H9 (cell line): ENCODE data around the gene CEP83. TPM values are rescaled to one million over a fixed set of nuclear protein-coding genes. Genes with fewer than 3 reads are reported as not detected.

ENCODE experiments used
- DNase-seq: peaks from one replicate; pipeline ENCODE4 v3.0.0-alpha.2; 2017
- H2AFZ ChIP-seq: one replicate; pipeline ENCODE4 v1.6.1; 2013; ENCODE audit warnings: mild to moderate bottlenecking, low read length, control low read depth, moderate library complexity
- H2AK5ac ChIP-seq: 2 replicates; pipeline ENCODE4 v1.6.1; 2013; ENCODE audit warnings: low read length, control low read depth, mixed read lengths; ENCODE audit not compliant: insufficient read length
- H2BK120ac ChIP-seq: one replicate; pipeline ENCODE4 v1.6.1; 2013; ENCODE audit warnings: low read depth, mild to moderate bottlenecking, low read length, control low read depth, inconsistent platforms; ENCODE audit not compliant: poor library complexity, severe bottlenecking
- H2BK12ac ChIP-seq: 2 replicates; pipeline ENCODE4 v1.6.1; 2013; ENCODE audit warnings: low read length, control low read depth, mixed read lengths, low read depth; ENCODE audit not compliant: insufficient read length
- H2BK15ac ChIP-seq: 2 replicates; pipeline ENCODE4 v1.6.1; 2013; ENCODE audit warnings: low read depth, low read length, control low read depth
- H2BK20ac ChIP-seq: one replicate; pipeline ENCODE4 v1.6.1; 2013; ENCODE audit warnings: low read depth, mild to moderate bottlenecking, low read length, control low read depth, inconsistent platforms; ENCODE audit not compliant: poor library complexity, severe bottlenecking
- H2BK5ac ChIP-seq: 2 replicates; pipeline ENCODE4 v1.6.1; 2013; ENCODE audit warnings: low read length, control low read depth, mixed read lengths; ENCODE audit not compliant: insufficient read length
- H3K14ac ChIP-seq: 2 replicates; pipeline ENCODE4 v1.6.1; 2013; ENCODE audit warnings: low read length, control low read depth; ENCODE audit not compliant: insufficient read depth
- H3K18ac ChIP-seq: 2 replicates; pipeline ENCODE4 v1.6.1; 2013; ENCODE audit warnings: low read depth, mild to moderate bottlenecking, mixed read lengths, low read length, control low read depth; ENCODE audit not compliant: insufficient read length
- H3K23ac ChIP-seq: 2 replicates; pipeline ENCODE4 v1.6.1; 2013; ENCODE audit warnings: low read length, control low read depth, mixed read lengths, low read depth; ENCODE audit not compliant: insufficient read length
- H3K23me2 ChIP-seq: 2 replicates; pipeline ENCODE4 v1.6.1; 2013; ENCODE audit warnings: low read depth, mild to moderate bottlenecking, mixed read lengths, low read length, control low read depth; ENCODE audit not compliant: insufficient read length, poor library complexity, severe bottlenecking
- H3K27ac ChIP-seq: 2 replicates; pipeline ENCODE4 v1.5.1; 2013; ENCODE audit warnings: low read length, control low read depth, mixed read lengths, low read depth; ENCODE audit not compliant: insufficient read length
- H3K27me3 ChIP-seq: 2 replicates; pipeline ENCODE4 v1.6.1; 2013; ENCODE audit warnings: low read length, control low read depth, inconsistent platforms; ENCODE audit not compliant: insufficient read depth
- H3K4ac ChIP-seq: 2 replicates; pipeline ENCODE4 v1.6.1; 2013; ENCODE audit warnings: low read depth, mild to moderate bottlenecking, control low read depth, inconsistent platforms, low read length, moderate library complexity
- H3K4me1 ChIP-seq: 2 replicates; pipeline ENCODE4 v1.6.1; 2013; ENCODE audit warnings: low read length, control low read depth, inconsistent platforms; ENCODE audit not compliant: insufficient read depth
- H3K4me2 ChIP-seq: 2 replicates; pipeline ENCODE4 v1.6.1; 2013; ENCODE audit warnings: low read length, control low read depth, mixed read lengths; ENCODE audit not compliant: insufficient read length, insufficient read depth
- H3K56ac ChIP-seq: 2 replicates; pipeline ENCODE4 v1.6.1; 2013; ENCODE audit warnings: low read depth, mild to moderate bottlenecking, mixed read lengths, low read length, control low read depth; ENCODE audit not compliant: insufficient read length
- H3K79me1 ChIP-seq: 2 replicates; pipeline ENCODE4 v1.6.1; 2013; ENCODE audit warnings: low read depth, mild to moderate bottlenecking, moderate library complexity, low read length, control low read depth, inconsistent platforms; ENCODE audit not compliant: insufficient read depth, poor library complexity, severe bottlenecking
- H3K79me2 ChIP-seq: 2 replicates; pipeline ENCODE4 v1.6.1; 2013; ENCODE audit warnings: low read length, control low read depth, inconsistent platforms; ENCODE audit not compliant: insufficient read depth
- H3K9ac ChIP-seq: 2 replicates; pipeline ENCODE4 v1.6.1; 2013; ENCODE audit warnings: low read length, control low read depth, mixed read lengths; ENCODE audit not compliant: insufficient read length; ENCODE audit errors: extremely low read depth
- H3K9me3 ChIP-seq: one replicate; pipeline ENCODE4 v1.6.1; 2013; ENCODE audit warnings: low read depth, low read length, inconsistent platforms; ENCODE audit not compliant: control insufficient read depth
- H3T11ph ChIP-seq: one replicate; pipeline ENCODE4 v1.6.1; 2013; ENCODE audit warnings: mild to moderate bottlenecking, low read length, control low read depth, inconsistent platforms
- H4K20me1 ChIP-seq: one replicate; pipeline ENCODE4 v1.6.1; 2013; ENCODE audit not compliant: control insufficient read depth, insufficient read length, insufficient read depth
- H4K5ac ChIP-seq: 2 replicates; pipeline ENCODE4 v1.6.1; 2013; ENCODE audit warnings: low read depth, mild to moderate bottlenecking, mixed read lengths, low read length, control low read depth; ENCODE audit not compliant: insufficient read length
- H4K8ac ChIP-seq: replicated peaks from 2 replicates; pipeline ENCODE4 v1.6.1; 2013; ENCODE audit warnings: low read length, control low read depth, mixed read lengths, low read depth; ENCODE audit not compliant: insufficient read length
- H4K91ac ChIP-seq: 2 replicates; pipeline ENCODE4 v1.6.1; 2013; ENCODE audit warnings: low read depth, mild to moderate bottlenecking, moderate library complexity, mixed read lengths, low read length, control low read depth; ENCODE audit not compliant: insufficient read length
- H3K27ac Mint-ChIP-seq, 3 experiments: 2 replicates in 2 of 3; 3 replicates in 1 of 3; pipeline ENCODE4 v1.8.0; 2020 to 2021; ENCODE audit warnings: mixed read lengths in 3 of 3, mild to moderate bottlenecking in 1 of 3, moderate library complexity in 1 of 3
- H3K27me3 Mint-ChIP-seq: 2 replicates; pipeline ENCODE4 v1.8.0; 2021; ENCODE audit warnings: low read depth, mild to moderate bottlenecking, moderate library complexity, mixed read lengths
- H3K36me3 Mint-ChIP-seq, 3 experiments: 2 replicates in 2 of 3; 3 replicates in 1 of 3; pipeline ENCODE4 v1.8.0; 2020 to 2021; ENCODE audit warnings: low read depth in 3 of 3, mixed read lengths in 3 of 3; ENCODE audit not compliant: insufficient read depth in 1 of 3
- H3K4me1 Mint-ChIP-seq, 2 experiments: 2 replicates each; pipeline ENCODE4 v1.8.0; 2020; ENCODE audit warnings: mixed read lengths in 2 of 2
- H3K4me3 Mint-ChIP-seq, 2 experiments: 2 replicates in 1 of 2; 3 replicates in 1 of 2; pipeline ENCODE4 v1.8.0; 2020 to 2021; ENCODE audit warnings: mild to moderate bottlenecking in 2 of 2, mixed read lengths in 2 of 2, moderate library complexity in 1 of 2
- H3K9me3 Mint-ChIP-seq, 2 experiments: 2 replicates in 1 of 2; 3 replicates in 1 of 2; pipeline ENCODE4 v1.8.0; 2020; ENCODE audit warnings: mild to moderate bottlenecking in 2 of 2, mixed read lengths in 2 of 2, moderate library complexity in 1 of 2
- WGBS: extraction: QIAGEN DNeasy Blood & Tissue Kit; methylation state at CpG from one replicate; pipeline ENCODE4 v1.1.7; 2013; ENCODE audit warnings: missing lambda C conversion rate, low lambda C conversion rate, mixed read lengths; ENCODE audit not compliant: insufficient read length; ENCODE audit errors: extremely low coverage; 5-methylcytosine and 5-hydroxymethylcytosine counted together
- total RNA-seq: library from RNA; stranded (reverse); gene quantifications from 2 replicates; pipeline ENCODE4 v1.2.1, GENCODE V29; 2021
- TF ChIP-seq, protein P1 (sequence below): fragments of 200-600 bp; sonication (generic); conservative IDR thresholded peaks from 3 replicates; pipeline ENCODE4 v1.8.0; 2021; ENCODE audit warnings: antibody characterized with exemption, mild to moderate bottlenecking

The CEP83 gene
- total RNA-seq, 1 experiment from 2014 or later, result 26.5 TPM

DNA sequence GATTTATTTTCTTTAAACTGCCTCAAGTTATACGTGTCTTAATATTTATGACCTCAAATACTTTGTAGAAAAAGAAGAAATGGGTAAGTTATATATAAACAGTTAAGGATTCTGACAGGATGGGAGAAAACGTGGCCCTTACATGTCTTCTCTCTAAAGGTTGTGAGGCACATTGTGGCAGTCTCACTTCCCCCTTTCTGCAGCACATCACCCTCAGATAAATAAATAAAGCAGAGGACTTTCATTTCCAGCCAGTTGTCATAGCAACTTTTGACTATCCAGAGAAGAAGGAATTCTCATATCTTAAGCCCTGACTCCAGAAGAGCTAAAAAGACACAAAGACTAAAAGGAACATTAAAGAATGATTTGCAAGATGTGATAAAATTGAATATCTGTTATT, 28.8 kb upstream of the CEP83 start:
- H3K27me3 Mint-ChIP-seq, result no peaks in the 10 kb centered on the region; the same call in 1 of the 2 replicates
- Histone ChIP-seq H3K27ac (no peak overlapping the region), H3K79me2 (no peaks in the 10 kb centered on the region), H3K9ac (no peak overlapping the region), H3K4ac (no peak overlapping the region), H3T11ph (no peak overlapping the region), H4K8ac (no peak overlapping the region), H3K23me2 (no peaks in the 10 kb centered on the region), H2AFZ (no peak overlapping the region), H3K79me1 (no peaks in the 10 kb centered on the region), H3K18ac (no peak overlapping the region), H3K23ac (no peak overlapping the region), H4K91ac (no peak overlapping the region), H3K4me2 (no peak overlapping the region), H3K56ac (no peak overlapping the region), H3K4me1 (no peaks in the 10 kb centered on the region), H2BK120ac (no peak overlapping the region), H2AK5ac (no peak overlapping the region), H3K27me3 (no peaks in the 10 kb centered on the region), H2BK15ac (no peak overlapping the region), H4K5ac (no peak overlapping the region), H4K20me1 (no peaks in the 10 kb centered on the region), H2BK5ac (no peak overlapping the region), H3K9me3 (no peaks in the 10 kb centered on the region), H2BK12ac (no peak overlapping the region), H2BK20ac (no peak overlapping the region), H3K14ac (no peak overlapping the region)
- H3K9me3 Mint-ChIP-seq, result no peaks in the 10 kb centered on the region
- no peaks in the 10 kb centered on the region for H3K4me1 Mint-ChIP-seq
- peaks cover 0 to 3% (median 0%) of the 10 kb centered on the region in 3 experiments; a peak in 1 of 7 replicates for H3K36me3 Mint-ChIP-seq
- no peak overlapping the region for H3K27ac Mint-ChIP-seq
- DNase-seq, result no peak
- TF ChIP-seq, protein P1, sequence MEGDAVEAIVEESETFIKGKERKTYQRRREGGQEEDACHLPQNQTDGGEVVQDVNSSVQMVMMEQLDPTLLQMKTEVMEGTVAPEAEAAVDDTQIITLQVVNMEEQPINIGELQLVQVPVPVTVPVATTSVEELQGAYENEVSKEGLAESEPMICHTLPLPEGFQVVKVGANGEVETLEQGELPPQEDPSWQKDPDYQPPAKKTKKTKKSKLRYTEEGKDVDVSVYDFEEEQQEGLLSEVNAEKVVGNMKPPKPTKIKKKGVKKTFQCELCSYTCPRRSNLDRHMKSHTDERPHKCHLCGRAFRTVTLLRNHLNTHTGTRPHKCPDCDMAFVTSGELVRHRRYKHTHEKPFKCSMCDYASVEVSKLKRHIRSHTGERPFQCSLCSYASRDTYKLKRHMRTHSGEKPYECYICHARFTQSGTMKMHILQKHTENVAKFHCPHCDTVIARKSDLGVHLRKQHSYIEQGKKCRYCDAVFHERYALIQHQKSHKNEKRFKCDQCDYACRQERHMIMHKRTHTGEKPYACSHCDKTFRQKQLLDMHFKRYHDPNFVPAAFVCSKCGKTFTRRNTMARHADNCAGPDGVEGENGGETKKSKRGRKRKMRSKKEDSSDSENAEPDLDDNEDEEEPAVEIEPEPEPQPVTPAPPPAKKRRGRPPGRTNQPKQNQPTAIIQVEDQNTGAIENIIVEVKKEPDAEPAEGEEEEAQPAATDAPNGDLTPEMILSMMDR, result no peak
- WGBS, result no CpG with 5 or more reads among the region's 2 CpGs
- H3K4me3 Mint-ChIP-seq, result no peak overlapping the region
